ENCODE measurements around the gene CCBE1. TPM values are rescaled to one million over a fixed set of nuclear protein-coding genes. Genes with fewer than 3 reads are reported as not detected.

The CCBE1 gene
- polyA plus RNA-seq, 2 of the 4 experiments (the other 2 are of a cell fraction): 3.0 to 9.9 TPM

DNA sequence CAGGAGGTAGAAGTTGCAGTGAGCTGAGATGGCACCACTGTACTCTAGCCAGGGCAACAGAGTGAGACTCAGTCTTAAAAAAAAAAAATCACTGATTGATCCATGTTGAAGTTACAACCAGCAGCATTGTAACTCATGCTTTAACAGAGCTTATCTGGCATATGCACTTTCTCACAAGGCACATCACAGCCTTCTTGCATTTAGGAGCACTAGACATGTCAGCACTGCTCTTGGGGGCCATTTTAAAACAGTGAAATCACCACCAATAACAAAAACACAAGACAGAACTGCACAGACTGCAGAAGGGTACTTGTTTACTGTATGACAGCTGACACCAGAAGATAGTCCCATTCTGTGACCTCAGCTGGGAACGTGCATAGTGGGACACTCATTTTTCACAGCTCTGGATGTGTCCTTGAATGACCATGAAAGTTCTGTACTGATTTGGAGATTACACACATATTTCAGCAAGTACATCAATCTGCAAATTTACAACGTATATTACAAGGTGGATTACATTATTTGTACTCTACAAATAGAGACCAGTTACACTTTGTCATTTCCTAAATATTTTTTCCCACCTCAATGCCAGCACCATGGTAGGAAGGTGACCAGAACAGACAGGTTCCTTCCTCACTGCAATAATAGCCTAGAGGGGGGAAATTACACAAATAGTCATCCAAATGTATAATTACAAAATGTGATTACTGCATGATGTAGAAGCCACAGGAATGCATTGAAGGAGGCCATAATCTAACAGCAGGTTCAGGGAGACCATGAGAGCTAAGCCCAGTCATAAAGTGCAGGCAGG lies 35.1 kb downstream of the CCBE1 start (continued):
- TF ChIP-seq FOSL2 (IDR thresholded peaks at IDR 0.05): no peak
- TF ChIP-seq FOSL2 (CRISPR knock-in tag; IDR thresholded peaks at IDR 0.05): no peak

DNA sequence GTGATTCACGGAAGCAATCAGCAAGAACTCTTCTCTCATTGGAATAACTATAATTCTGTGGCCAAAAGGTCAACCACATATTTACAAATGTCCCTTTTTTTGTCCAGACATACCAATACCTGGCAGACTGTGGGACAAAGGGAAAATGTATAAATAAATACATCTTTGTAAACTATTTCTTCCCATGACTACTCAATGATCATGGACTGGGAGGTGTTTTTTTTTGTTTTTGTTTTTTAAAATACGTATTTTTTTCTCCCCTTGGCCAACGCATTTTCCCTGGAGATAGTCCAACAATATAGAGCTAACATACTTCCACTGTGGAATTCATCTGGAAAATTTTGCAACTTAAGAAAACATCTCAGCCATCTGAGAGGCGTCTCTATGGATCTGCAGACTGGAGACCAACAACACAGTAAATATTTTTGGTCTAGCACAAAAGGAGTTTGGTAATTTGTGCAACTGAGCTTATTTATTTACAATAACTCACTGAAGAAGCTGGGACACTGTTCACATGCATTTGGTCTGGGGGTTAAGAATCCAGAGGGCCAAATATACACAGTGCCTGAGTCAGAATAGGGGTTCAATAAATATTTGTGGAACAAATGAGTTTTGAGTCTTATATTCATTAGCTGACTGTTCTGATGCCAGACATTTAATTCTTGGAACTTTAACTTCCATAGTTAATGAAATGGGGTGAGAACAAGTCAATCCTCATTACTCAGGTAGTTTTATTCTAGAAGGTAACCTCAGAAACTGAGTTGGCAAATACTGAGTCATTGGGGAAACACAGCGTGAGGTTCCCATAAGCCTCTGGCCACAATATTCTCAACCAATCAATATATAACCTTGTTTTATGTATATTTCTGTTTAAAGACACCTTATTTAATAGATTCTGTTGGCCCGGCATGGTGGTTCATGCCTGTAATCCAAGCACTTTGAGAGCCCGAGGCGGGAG lies 36.2 kb downstream of the CCBE1 start:
- POLR2A ChIA-PET: no interaction called here
- TF ChIP-seq CHD2 (IDR thresholded peaks at IDR 0.05; ENCODE audit: low read length, partially characterized antibody) (no peak), REST (IDR thresholded peaks at IDR 0.05) (no peak), CBX2 (IDR thresholded peaks at IDR 0.05; ENCODE audit: borderline replicate concordance, low read depth) (no peak), CHD4 (IDR thresholded peaks at IDR 0.05; ENCODE audit: borderline replicate concordance) (no peak), CTCF (IDR thresholded peaks at IDR 0.05) (no peak), PHF8 (IDR thresholded peaks at IDR 0.05; ENCODE audit: borderline replicate concordance, low read depth) (no peak), ZFP36 (IDR thresholded peaks at IDR 0.05; ENCODE audit: borderline replicate concordance, partially characterized antibody) (no peak), SMC3 (IDR thresholded peaks at IDR 0.05) (no peak), NR3C1 (IDR thresholded peaks at IDR 0.05) (no peak), FOXS1 (CRISPR knock-in tag; IDR thresholded peaks at IDR 0.05) (no peak), RNF2 (IDR thresholded peaks at IDR 0.05; ENCODE audit: borderline replicate concordance, low read depth) (no peak), CEBPB (IDR thresholded peaks at IDR 0.05) (no peak)
- TF ChIP-seq, protein P1, sequence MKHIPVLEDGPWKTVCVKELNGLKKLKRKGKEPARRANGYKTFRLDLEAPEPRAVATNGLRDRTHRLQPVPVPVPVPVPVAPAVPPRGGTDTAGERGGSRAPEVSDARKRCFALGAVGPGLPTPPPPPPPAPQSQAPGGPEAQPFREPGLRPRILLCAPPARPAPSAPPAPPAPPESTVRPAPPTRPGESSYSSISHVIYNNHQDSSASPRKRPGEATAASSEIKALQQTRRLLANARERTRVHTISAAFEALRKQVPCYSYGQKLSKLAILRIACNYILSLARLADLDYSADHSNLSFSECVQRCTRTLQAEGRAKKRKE (CRISPR knock-in tag; IDR thresholded peaks at IDR 0.05; ENCODE audit: low read depth): no peak
- TF ChIP-seq, protein P2, sequence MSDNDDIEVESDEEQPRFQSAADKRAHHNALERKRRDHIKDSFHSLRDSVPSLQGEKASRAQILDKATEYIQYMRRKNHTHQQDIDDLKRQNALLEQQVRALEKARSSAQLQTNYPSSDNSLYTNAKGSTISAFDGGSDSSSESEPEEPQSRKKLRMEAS (IDR thresholded peaks at IDR 0.05): no peak
- TF ChIP-seq, protein P3, sequence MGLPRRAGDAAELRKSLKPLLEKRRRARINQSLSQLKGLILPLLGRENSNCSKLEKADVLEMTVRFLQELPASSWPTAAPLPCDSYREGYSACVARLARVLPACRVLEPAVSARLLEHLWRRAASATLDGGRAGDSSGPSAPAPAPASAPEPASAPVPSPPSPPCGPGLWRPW (IDR thresholded peaks at IDR 0.05): no peak
- Histone ChIP-seq H3K4me2 (no peak overlapping the region), H3K9me3 (no peaks in the 10 kb centered on the region), H3K4me1 (peaks cover 4% of the 10 kb centered on the region; the same call in 1 of the 3 replicates), H3K4me3 (no peak overlapping the region), H3K27ac (no peak overlapping the region)
- DNase-seq (ENCODE audit: low read depth in 1 of 2, low spot score in 1 of 2) (no peak), ATAC-seq (no peak), FAIRE-seq (no peak)
- CTCF ChIA-PET: interaction anchor here (1.3 to 3.4 kb wide), 2 partner anchors 13 to 36 kb away, joined by 3 to 13 read pairs; partner anchors contain the start of gene CCBE1
- WGBS (ENCODE audit: missing lambda C conversion rate): 43% methylated on average over 8 of the region's 8 CpGs
